Measurements from ENCODE around the gene TNNC2.

DNA sequence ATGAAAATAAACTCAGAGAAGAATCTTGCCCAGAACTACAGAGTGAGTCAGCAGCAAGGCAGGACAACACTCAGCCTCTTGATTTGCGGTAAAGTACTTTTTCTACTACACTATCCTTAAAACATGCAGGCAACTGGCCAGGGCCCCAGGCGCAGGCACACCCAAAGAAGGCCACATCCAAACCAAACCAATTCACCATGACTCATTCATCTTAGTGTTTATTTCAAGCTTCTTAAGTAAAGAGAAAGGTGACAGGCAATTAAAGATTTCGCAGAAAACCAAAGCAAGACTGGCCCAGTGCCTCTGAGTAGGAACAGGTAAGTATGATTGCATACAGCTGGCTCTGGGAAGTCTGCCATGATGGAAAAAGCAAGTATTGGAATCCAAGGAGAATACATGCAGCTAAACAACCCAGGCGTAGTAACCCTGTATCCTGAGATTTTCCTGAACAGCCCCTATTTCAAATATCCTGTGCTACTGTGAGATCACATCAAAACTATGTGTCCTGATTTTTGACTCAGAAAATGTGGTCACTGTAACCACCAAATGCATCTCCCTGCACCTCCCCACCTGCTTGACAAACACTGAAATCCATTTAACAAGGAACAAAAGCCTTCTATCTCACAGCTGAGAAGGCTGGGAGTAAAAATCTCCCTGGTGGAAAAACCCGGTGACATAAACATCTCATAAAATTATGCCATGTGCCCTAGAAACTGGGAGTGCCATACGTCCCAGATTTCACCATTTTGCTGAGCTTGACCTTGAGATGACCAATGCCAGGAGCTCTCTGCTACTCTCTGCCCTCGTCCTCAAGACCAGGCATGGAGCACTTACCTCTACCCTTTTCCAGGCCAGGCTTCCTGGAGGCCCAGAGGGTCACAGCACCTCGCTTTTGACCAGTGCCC lies 47.8 kb downstream of the TNNC2 start:
- TF ChIP-seq, protein P1, sequence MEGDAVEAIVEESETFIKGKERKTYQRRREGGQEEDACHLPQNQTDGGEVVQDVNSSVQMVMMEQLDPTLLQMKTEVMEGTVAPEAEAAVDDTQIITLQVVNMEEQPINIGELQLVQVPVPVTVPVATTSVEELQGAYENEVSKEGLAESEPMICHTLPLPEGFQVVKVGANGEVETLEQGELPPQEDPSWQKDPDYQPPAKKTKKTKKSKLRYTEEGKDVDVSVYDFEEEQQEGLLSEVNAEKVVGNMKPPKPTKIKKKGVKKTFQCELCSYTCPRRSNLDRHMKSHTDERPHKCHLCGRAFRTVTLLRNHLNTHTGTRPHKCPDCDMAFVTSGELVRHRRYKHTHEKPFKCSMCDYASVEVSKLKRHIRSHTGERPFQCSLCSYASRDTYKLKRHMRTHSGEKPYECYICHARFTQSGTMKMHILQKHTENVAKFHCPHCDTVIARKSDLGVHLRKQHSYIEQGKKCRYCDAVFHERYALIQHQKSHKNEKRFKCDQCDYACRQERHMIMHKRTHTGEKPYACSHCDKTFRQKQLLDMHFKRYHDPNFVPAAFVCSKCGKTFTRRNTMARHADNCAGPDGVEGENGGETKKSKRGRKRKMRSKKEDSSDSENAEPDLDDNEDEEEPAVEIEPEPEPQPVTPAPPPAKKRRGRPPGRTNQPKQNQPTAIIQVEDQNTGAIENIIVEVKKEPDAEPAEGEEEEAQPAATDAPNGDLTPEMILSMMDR (conservative IDR thresholded peaks at IDR 0.05; ENCODE audit: low read depth, low read length): no peak
- TF ChIP-seq EZH2 (IDR thresholded peaks at IDR 0.05; ENCODE audit: borderline replicate concordance, low read depth, low read length, poor library complexity, severe bottlenecking): no peak

Data from A673 (cell line).